ENCODE data around the gene FIG4.

FIG4 gene

GRCh38 chr6:109872549-109872948, 181.5 kb downstream of the FIG4 start:
- TF ChIP-seq CTCF (IDR thresholded peaks at IDR 0.05), result no peak

GRCh38 chr6:109872968-109873545, 182.0 kb downstream of the FIG4 start:
- DNase-seq (ENCODE audit: low spot score), result no peak
- H3K27ac ChIP-seq, result no peak overlapping the region
- TF ChIP-seq CTCF (IDR thresholded peaks at IDR 0.05), result no peak
- H3K4me3 ChIP-seq, result no peak overlapping the region

More at GRCh38 chr6:109872549-109872948, 181.5 kb downstream of the FIG4 start:
- no peak overlapping the region for H3K4me3 ChIP-seq
- no peak for DNase-seq (ENCODE audit: low spot score)
- H3K27ac ChIP-seq, result no peak overlapping the region

- TF ChIP-seq CTCF (IDR thresholded peaks at IDR 0.05), result no peak
- DNase-seq (ENCODE audit: low spot score), result no peak
Observed at GRCh38 chr6:109874086-109874485, 183.0 kb downstream of the FIG4 start.

GRCh38 chr6:109874621-109875020, 183.5 kb downstream of the FIG4 start:
- DNase-seq (ENCODE audit: low spot score), result no peak
- no peak for TF ChIP-seq CTCF (IDR thresholded peaks at IDR 0.05)

More at GRCh38 chr6:109874086-109874485, 183.0 kb downstream of the FIG4 start:
- H3K27ac ChIP-seq, result no peak overlapping the region
- no peak overlapping the region for H3K4me3 ChIP-seq

More at GRCh38 chr6:109874621-109875020, 183.5 kb downstream of the FIG4 start:
- Histone ChIP-seq H3K27ac (no peak overlapping the region), H3K4me3 (no peak overlapping the region)

All from coronary artery (tissue), 2 donors.